HepG2 (cell line): ENCODE data around the gene TLE1.

Source experiments
- CREM ChIP-seq, 2 experiments: sonication (generic) in 1 of 2; formaldehyde crosslinking in 1 of 2; IDR thresholded peaks; 2 replicates each; pipeline versions ENCODE4 v1.4.0 to v1.6.1; 2016 to 2020; ENCODE audit warnings: antibody characterized with exemption in 1 of 2, mild to moderate bottlenecking in 1 of 2, missing genetic modification reagents in 1 of 2
- GABPA ChIP-seq, 2 experiments: IDR thresholded peaks; 2 replicates each; pipeline ENCODE4 v1.6.1; 2011 to 2016; ENCODE audit warnings: low read depth in 2 of 2, low read length in 1 of 2, missing biosample characterization in 1 of 2, missing genetic modification characterization in 1 of 2
- ZNF441 ChIP-seq: sonication (generic); formaldehyde crosslinking; IDR thresholded peaks from 2 replicates; pipeline ENCODE4 v1.7.0; 2021; ENCODE audit warnings: missing genetic modification reagents, borderline replicate concordance
- TF ChIP-seq, protein P1 (sequence below): sonication (generic); formaldehyde crosslinking; IDR thresholded peaks from 2 replicates; pipeline ENCODE4 v1.5.0; 2020; ENCODE audit warnings: missing genetic modification reagents

DNA sequence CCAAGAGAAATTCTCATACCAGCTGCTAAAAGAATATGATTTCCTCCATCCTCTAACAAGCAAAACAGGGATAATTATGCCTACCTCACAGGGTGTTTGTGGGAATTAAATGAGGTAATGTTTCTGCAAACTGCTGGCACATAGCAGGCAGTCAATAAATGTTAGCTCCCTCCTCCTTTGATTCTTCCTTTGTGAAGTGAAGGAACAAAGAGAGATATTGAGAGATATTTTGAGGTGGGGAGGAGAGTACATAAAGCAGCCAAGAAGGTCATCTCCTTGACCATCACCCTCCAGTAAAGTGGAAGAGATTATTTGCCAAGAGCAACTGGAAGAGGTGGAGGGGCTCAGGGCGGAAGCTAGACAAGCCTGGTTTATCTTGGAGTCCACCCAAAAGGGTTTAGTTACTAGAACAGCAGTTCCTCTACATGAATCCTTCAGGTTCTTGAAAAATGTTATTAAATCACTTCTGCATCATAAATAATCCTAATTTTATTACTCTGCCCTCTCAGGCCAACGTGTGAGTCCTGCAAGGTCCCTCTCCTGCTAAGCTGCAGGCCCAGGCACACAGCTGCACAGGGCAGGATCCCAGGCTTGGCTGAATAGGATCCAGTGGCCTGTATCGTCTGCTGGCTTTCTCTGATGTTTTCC, 35.0 kb upstream of the TLE1 start:
- TF ChIP-seq ZNF441 (no peak), GABPA (IDR thresholded peaks at IDR 0.05; ENCODE audit: low read depth, low read length) (no peak), GABPA (CRISPR knock-in tag; IDR thresholded peaks at IDR 0.05; ENCODE audit: low read depth) (no peak), CREM (IDR thresholded peaks at IDR 0.05) (no peak), CREM (CRISPR knock-in tag; IDR thresholded peaks at IDR 0.05) (no peak)
- TF ChIP-seq, protein P1, sequence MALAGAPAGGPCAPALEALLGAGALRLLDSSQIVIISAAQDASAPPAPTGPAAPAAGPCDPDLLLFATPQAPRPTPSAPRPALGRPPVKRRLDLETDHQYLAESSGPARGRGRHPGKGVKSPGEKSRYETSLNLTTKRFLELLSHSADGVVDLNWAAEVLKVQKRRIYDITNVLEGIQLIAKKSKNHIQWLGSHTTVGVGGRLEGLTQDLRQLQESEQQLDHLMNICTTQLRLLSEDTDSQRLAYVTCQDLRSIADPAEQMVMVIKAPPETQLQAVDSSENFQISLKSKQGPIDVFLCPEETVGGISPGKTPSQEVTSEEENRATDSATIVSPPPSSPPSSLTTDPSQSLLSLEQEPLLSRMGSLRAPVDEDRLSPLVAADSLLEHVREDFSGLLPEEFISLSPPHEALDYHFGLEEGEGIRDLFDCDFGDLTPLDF (CRISPR knock-in tag), result no peak
